ENCODE measurements around the gene EMCN. TPM values are rescaled to one million over a fixed set of nuclear protein-coding genes. Genes with fewer than 3 reads are reported as not detected.

EMCN gene
- total RNA-seq, 1 experiment from 2014 or later: not detected

DNA sequence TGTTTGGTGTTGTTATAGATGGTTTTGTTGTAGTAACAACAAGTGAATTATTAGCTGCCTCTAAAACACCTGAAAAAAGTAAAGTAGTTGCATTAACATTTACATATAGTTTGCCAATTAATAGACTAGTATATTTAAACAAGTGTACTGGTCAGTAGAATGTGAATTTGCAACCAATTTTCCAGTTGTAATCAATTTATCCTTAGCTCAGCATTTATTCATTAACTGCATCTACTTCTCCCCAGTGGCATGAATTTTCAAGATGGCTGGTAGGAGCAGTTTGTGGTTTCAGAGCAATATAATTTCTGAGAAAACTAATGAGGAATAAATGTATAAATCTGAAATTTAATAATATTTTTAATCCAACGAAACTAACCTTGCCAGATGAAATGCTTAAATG is 37.9 kb downstream of the EMCN start:
- Histone ChIP-seq H4K20me1 (ENCODE audit: control insufficient read depth, insufficient read depth, insufficient read length) (no peaks in the 10 kb centered on the region), H2BK120ac (ENCODE audit: low read depth, low read length, poor library complexity, severe bottlenecking) (no peak overlapping the region), H3K9me3 (ENCODE audit: control insufficient read depth, low read depth, low read length) (no peaks in the 10 kb centered on the region), H3K23me2 (ENCODE audit: insufficient read length, low read depth, low read length, poor library complexity, severe bottlenecking) (no peaks in the 10 kb centered on the region), H3K79me1 (ENCODE audit: insufficient read depth, low read depth, low read length, poor library complexity, severe bottlenecking) (no peaks in the 10 kb centered on the region), H3K4me1 (ENCODE audit: insufficient read depth, low read length) (no peaks in the 10 kb centered on the region), H3K18ac (ENCODE audit: insufficient read length, low read depth, low read length) (no peak overlapping the region), H2AFZ (ENCODE audit: low read length) (no peak overlapping the region), H3K4me2 (ENCODE audit: insufficient read depth, insufficient read length, low read length) (no peak overlapping the region), H3K79me2 (ENCODE audit: insufficient read depth, low read length) (no peaks in the 10 kb centered on the region), H3K56ac (ENCODE audit: insufficient read length, low read depth, low read length) (no peak overlapping the region), H4K5ac (ENCODE audit: insufficient read length, low read depth, low read length) (no peak overlapping the region), H3K4ac (ENCODE audit: low read depth, low read length) (no peak overlapping the region), H4K91ac (ENCODE audit: insufficient read length, low read depth, low read length) (no peak overlapping the region), H3K23ac (ENCODE audit: insufficient read length, low read depth, low read length) (no peak overlapping the region), H2AK5ac (ENCODE audit: insufficient read length, low read length) (no peak overlapping the region), H2BK5ac (ENCODE audit: insufficient read length, low read length) (no peak overlapping the region), H3K27ac (ENCODE audit: insufficient read length, low read depth, low read length) (no peak overlapping the region), H2BK20ac (ENCODE audit: low read depth, low read length, poor library complexity, severe bottlenecking) (no peak overlapping the region), H3K27me3 (ENCODE audit: insufficient read depth, low read length) (no peaks in the 10 kb centered on the region), H3T11ph (ENCODE audit: low read length) (no peak overlapping the region), H3K9ac (ENCODE audit: extremely low read depth, insufficient read length, low read length) (no peak overlapping the region), H3K14ac (ENCODE audit: insufficient read depth, low read length) (no peak overlapping the region), H2BK15ac (ENCODE audit: low read depth, low read length) (no peak overlapping the region), H4K8ac (replicated peaks; ENCODE audit: insufficient read length, low read depth, low read length) (no peak overlapping the region), H2BK12ac (ENCODE audit: insufficient read length, low read depth, low read length) (no peak overlapping the region)
- H3K36me3 Mint-ChIP-seq (ENCODE audit: insufficient read depth in 1 of 3, low read depth in 3 of 3): no peaks in the 10 kb centered on the region; a peak in 2 of 7 replicates
- no peak for DNase-seq
- H3K27ac Mint-ChIP-seq: no peak overlapping the region
- H3K4me1 Mint-ChIP-seq: peaks cover 3 to 7% of the 10 kb centered on the region in 2 experiments; a peak in 2 of 4 replicates
- no peak for TF ChIP-seq CTCF (conservative IDR thresholded peaks at IDR 0.05)
- H3K9me3 Mint-ChIP-seq: no peaks in the 10 kb centered on the region; a peak in 1 of 5 replicates
- no CpG with 5 or more reads among the region's 1 CpG for WGBS (ENCODE audit: extremely low coverage, insufficient read length, low lambda C conversion rate)
- no peaks in the 10 kb centered on the region for H3K27me3 Mint-ChIP-seq (ENCODE audit: low read depth)
- H3K4me3 Mint-ChIP-seq: no peak overlapping the region

Data from H9 (cell line).